GM12865 (cell line): ENCODE results near the gene KLRC3.
"Not testable (repeated sequence)": the region's sequence is repeated elsewhere in the genome, so short reads cannot be mapped to it uniquely, and the experiment has no call there.

ENCODE experiments used
- DNase-seq: peaks from one replicate; pipeline ENCODE4 v3.0.0; 2010; ENCODE audit warnings: low read depth
- H3K4me3 ChIP-seq: 2 replicates; pipeline ENCODE4 v1.5.1; 2011; ENCODE audit warnings: mild to moderate bottlenecking, low read depth, low read length, control low read depth
- TF ChIP-seq, protein P1 (sequence below): IDR thresholded peaks from 2 replicates; pipeline ENCODE4 v1.5.1; 2011; ENCODE audit warnings: low read length, control low read depth, low read depth, inconsistent platforms; ENCODE audit not compliant: insufficient read depth; ENCODE audit errors: missing control alignments

Gene KLRC3

DNA sequence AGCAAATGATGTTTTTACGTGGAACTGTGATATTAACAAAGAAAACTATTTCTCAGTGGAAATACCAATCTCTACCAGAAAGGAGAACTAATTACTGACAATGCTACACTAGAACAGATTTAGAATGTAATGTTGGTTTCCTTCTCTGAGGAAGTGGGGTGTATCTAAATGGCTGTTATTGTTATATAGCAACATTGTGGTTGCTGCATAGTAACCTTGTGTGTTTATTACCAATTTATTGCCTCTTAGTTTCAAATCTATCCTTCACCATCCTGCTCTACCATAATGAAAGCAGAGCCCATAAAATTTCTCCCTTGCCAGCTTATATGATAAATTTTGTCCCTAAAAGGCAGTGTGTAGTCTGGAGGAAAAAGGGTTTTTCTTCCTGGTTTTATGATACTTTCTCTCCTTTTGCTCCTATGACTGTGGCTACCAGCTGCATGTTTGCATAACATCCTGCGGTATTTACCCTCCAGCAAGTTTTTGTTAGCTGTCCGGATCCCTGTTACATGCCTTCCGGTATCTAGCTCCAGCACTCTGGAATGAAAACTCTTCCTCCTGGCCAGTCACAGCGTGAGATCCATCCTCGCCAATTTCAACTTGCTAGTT, 24.9 kb downstream of the KLRC3 start:
- H3K4me3 ChIP-seq: no peak overlapping the region

DNA sequence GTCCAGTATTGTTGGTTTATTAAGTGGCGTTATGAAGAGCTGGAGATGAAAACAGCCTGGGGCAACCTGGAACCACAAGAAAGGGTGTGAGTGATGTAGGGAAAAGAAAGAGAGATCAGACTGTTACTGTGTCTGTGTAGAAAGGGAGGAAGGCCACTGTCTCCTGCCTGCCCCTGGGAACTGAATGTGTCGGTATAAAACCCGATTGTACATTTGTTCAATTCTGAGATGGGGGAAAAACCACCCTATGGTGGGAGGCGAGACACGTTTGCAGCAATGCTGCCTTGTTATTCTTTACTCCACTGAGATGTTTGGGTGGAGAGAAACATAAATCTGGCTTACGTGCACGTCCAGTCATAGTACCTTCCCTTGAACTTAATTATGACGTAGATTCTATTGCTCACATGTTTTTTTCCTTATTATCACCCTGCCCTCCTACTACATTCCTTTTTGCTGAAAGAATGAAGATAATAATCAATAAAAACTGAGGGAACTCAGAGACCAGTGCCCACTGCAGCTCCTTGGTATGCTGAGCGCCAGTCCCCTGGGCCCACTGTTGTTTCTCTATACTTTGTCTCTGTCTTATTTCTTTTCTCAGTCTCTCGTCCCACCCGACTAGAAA, 25.8 kb downstream of the KLRC3 start:
- H3K4me3 ChIP-seq, DNase-seq: not testable (repeated sequence)

More for the DNA sequence above, 24.9 kb downstream of the KLRC3 start:
- peak; percentile 70 for DNase-seq
- TF ChIP-seq, protein P1, sequence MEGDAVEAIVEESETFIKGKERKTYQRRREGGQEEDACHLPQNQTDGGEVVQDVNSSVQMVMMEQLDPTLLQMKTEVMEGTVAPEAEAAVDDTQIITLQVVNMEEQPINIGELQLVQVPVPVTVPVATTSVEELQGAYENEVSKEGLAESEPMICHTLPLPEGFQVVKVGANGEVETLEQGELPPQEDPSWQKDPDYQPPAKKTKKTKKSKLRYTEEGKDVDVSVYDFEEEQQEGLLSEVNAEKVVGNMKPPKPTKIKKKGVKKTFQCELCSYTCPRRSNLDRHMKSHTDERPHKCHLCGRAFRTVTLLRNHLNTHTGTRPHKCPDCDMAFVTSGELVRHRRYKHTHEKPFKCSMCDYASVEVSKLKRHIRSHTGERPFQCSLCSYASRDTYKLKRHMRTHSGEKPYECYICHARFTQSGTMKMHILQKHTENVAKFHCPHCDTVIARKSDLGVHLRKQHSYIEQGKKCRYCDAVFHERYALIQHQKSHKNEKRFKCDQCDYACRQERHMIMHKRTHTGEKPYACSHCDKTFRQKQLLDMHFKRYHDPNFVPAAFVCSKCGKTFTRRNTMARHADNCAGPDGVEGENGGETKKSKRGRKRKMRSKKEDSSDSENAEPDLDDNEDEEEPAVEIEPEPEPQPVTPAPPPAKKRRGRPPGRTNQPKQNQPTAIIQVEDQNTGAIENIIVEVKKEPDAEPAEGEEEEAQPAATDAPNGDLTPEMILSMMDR: no peak

- TF ChIP-seq, protein P1: no peak
- H3K4me3 ChIP-seq: no peak overlapping the region
- no peak for DNase-seq
Observed at GRCh38 chr12:10393291-10393690, 27.1 kb downstream of the KLRC3 start.

DNA sequence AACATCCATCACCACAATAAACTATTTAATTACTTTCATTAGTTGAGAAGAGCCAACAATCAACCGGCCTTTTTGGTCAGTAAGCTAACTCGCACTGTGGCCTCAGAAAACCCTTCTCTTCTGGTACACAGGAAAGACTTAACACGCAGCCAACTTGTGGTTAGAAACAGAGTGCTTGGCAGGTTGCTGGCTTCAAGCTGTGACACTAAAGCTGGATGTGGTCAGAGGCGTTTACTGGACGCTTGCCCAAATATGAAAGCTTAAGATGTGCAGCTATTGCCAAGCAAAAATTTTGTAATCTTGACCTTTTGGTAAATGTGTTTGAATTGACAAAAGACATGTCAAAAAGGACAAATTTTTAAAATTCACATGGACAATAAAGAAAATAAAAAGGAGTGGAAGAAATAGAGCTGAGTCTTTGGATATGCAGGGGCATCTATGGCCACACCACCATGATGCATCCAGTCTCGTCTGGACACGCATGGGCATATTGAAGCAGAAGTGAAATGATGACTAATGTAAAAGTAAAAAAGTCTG, 27.9 kb downstream of the KLRC3 start:
- peak; percentile 92 for DNase-seq
- no peak overlapping the region; the same call in 1 of the 2 replicates for H3K4me3 ChIP-seq
- TF ChIP-seq, protein P1: no peak

GRCh38 chr12:10390991-10391390, 29.4 kb downstream of the KLRC3 start:
- not testable (repeated sequence) for DNase-seq, H3K4me3 ChIP-seq

GRCh38 chr12:10389904-10390303, 30.5 kb downstream of the KLRC3 start, which contains the start of gene KLRK1:
Gene KLRK1, minus strand, starts transcription at chr12:10390041. Its CDS starts 1,231 bp downstream, at chr12:10388810.
- H3K4me3 ChIP-seq: no peak within 1 kb of the TSS
- TF ChIP-seq, protein P1: no peak
- no peak for DNase-seq

DNA sequence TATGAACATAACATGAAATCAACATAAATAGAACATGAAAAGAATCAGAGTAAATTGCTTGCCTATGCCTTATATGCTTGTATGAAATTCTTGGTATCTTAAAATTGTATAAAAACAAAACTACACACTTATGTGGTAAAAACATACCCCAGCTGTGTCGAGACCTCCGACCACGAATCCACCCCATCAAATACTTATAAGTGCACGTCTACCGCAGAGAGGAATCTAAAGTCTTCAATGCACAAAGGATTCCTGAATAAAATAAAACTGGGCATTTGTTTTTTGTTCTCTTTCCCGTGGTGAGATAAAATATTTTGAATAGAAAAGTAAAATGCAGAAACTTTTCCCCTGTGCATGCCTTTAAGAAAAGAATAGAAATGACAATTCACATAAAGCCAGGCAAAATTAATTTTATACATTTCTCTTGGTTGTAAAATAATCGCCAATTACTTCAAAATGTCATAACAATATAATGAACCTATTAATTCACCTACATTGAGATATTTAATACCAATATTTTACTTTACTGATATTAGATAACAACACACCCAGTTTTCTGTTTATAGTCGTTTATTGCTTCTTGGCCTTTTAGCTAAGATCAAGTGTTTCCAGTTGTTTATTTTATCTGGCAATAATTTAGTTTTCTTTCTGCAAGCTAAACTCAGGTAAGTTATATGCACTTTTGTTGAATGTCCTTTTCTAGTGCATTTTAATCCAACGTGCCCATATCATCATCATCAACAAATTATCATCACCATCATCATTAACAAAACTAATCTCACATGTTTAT, 31.6 kb downstream of the KLRC3 start:
- no peak overlapping the region for H3K4me3 ChIP-seq
- TF ChIP-seq, protein P1: no peak
- DNase-seq: no peak

DNA sequence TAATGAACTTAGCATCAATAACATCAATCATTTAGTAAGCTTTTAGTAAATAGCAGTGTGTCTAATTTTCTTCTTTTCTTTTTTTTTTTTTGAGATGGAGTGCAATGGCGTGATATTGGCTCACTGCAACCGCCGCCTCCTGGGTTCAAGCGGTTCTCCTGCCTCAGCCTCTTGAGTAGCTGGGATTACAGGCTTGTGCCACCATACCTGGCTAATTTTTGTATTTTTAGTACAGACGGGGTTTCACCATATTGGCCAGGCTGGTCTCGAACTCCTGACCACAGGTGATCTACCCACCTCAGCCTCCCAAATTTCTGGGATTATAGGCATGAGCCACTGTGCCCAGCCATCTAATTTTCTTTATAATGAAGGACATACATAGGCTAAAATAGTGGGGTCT, 32.9 kb downstream of the KLRC3 start:
- not testable (repeated sequence) for DNase-seq, H3K4me3 ChIP-seq
